ENCODE data around the gene PPEF1.

GRCh38 chrX:18709833-18710232 lies 2.4 kb downstream of the PPEF1 start:
- TF ChIP-seq FOXP2 (optimal IDR thresholded peaks at IDR 0.05; ENCODE audit: control extremely low read depth, extremely low read length, insufficient read depth): no peak
- TF ChIP-seq EZH2 (IDR thresholded peaks at IDR 0.05): no peak

Measured in SK-N-MC (cell line).